GM12878 (cell line): ENCODE results near the gene NEK11.
"Not testable (repeated sequence)": the region's sequence is repeated elsewhere in the genome, so short reads cannot be mapped to it uniquely, and the experiment has no call there.

Source experiments
- DPF2 ChIP-seq: fragments of 450-650 bp; IDR thresholded peaks from 2 replicates; pipeline ENCODE4 v1.6.1; 2017; ENCODE audit warnings: mild to moderate bottlenecking
- SP1 ChIP-seq: IDR thresholded peaks from one replicate; pipeline ENCODE4 v1.6.1; 2011; ENCODE audit warnings: low read depth, low read length

GRCh38 chr3:131361066-131361463 is 334.4 kb downstream of the NEK11 start:
- TF ChIP-seq SP1, DPF2: not testable (repeated sequence)
